ENCODE measurements around the gene TGM1.

The TGM1 gene

DNA sequence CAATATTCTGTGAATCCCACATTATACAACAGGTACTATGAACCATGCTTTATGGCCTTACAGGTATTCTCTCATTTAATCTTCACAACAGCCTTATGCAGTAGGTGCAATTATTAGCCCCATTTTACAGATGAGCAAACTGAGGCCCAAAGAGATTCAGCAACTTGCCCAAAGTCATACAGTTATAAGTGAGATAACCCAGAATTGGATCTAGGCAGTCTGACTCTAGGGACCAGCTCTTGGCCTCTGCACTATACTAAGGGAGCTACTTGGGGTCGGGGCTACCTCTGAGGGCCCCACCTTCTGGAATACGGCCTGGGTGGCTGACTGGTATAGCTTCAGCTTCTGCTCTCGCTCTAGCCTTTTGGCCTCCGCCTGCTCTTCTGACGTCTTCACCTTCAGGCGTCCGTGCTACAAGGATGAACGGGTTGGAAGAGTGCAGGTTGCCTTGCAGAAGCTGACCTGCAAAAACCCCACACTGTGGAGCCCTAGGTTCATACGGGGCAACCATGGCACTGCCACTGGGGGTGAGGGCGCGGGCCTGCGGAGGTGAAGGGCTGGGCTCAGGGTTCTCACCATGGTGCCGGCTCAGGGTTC, 7.7 kb upstream of the TGM1 start:
- no peak for DNase-seq

DNA sequence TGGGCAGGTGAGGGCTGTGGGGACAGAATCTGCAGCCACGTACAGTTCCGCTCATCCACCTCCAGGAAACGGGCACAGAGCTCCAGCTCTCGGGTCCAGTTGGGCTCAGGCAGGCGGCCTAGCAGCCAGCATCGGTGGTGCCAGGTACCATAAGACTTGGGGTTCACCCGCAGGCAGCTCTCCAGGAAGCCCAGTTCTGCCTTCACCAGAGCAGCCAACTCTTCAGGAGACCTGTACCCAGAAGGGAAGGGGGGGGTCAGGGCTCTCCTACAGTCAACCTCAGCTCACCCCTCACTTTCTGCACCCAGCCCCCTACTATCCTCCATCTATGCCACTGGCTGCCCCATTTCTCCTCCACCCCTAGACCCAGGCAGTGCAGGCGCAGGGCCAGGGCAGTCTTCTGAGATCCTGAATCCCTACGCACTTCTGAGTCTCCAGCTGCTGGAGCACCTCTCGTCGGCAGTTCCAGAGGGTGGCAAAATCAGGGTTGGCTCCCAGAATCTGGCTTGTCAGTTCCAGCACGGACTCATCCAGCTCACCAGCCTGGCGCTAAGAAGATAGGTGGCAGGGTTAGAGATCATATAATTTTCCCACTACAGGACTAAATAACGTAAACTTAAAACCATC, 7.0 kb upstream of the TGM1 start:
- no peak for DNase-seq

DNA sequence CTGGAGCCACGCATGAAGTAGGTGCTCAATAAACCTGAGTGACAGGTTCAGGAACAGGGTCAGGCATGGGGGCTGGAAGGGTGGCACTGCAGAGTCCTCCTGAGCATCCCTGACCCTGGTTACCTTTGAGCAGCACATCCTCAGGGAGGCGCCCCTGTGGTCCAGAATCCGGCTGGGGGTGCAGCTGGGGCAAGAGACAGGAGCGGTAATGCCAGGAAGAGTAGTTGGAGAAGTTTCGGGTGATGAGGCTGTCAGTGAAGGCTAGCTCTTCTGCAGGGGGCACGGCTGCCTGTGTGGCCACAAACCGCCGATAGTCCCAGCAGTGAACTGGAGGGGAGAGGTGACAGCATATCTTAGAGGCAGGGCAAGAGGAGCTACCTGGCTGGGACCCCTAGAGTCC, 6.4 kb upstream of the TGM1 start:
- DNase-seq: no peak

DNA sequence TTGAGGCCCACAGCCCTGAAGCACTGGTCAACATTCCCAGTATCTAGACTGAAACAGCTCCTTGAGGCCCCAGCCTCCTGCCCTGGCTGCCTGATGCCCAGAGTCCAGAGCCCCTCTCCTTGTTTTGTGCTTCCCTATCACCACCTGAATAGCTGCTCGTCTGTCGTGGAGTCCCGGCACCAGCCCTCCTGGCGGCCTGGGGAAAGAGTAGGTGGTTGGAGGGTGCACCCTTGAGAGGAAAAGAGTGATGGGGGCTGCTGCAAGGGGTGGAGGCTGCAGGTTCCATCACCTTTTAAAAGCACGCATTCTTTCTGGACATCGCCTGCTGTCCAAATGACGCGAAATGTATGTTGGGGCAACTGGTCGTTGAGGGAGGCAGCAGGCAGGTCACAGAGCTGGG, 5.2 kb upstream of the TGM1 start:
- no peak for DNase-seq

DNA sequence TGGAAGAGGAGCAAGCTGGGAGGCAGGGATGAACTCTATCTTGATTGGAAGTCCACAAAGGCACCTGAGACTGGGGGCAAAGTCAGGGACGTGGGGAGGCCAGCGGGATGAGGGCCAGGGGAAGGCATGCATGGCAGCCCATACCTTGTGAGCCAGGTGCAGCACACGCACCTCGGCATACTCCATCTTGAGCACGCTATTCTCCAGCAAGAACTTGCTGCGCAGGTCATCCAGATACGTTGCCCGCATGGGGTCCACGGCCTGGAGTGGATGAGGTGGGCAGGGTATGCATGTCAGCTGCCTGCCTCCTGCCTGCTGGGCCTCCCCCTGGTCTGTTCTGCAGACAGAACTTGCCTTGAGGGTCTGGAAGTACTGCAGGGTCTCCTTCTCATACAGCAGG, 4.5 kb upstream of the TGM1 start:
- no peak for DNase-seq

DNA sequence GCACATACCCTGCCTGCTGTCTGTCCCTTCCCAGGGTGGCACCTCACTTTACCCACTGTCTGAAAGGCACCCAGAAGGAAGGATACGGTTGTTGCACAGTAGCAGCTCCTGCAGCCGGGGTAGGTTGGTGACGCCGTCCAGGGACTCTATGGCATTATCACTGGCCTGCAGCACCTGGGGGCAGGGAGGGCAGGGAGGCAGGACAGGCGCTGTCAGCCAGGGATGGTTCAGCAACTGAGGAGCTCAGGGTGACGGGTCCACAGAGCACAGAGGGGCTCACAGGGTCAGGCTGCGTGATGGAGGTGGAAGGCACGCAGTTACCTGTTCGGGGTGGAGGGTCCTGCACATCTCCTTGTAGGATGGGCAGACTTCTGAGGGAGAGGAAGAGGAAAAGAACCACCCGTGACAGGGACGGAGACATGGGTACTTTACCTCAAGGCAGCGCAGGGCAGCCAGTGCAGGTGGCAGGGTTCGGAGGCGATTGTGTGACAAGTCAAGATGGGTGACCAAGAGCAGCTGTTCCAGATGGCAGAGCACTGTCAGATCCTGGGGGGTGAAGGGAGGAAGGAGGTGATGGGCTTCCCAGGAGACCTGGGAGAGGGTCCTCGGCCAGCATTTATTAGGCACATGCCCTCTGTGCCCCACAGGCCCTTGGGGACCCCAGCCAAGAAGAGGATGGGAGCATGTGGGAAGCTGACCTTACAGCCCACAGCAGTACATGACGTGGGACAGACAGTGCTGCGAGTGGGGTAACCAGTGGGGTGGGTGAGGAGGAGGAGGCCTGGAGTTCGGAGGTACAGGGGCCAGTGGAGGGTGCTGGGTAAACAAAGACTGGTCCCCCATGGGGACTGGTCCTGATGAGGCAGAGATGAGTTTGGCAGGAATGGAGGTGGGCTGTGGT, 3.6 kb upstream of the TGM1 start:
- DNase-seq: no peak

DNA sequence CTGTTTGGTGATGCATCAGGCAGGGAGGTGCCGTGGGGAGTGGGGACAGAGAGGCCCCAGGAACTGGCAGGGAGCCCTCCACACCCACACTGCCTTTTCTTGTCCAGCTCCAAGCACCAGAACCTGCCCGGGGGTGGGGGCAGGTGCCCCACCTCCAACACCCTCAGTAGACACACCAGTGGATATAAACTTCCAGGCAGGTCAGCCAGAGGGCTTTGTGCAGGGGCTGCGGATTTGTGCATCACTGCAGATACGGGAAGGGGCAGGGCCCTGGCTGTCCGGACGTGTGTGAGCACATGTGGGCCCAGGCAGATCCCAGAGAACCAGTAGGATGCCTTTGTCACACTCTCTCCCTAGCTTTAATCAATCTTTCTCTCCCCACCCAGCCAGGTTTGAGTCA, 1.3 kb upstream of the TGM1 start:
- no peak for DNase-seq

DNA sequence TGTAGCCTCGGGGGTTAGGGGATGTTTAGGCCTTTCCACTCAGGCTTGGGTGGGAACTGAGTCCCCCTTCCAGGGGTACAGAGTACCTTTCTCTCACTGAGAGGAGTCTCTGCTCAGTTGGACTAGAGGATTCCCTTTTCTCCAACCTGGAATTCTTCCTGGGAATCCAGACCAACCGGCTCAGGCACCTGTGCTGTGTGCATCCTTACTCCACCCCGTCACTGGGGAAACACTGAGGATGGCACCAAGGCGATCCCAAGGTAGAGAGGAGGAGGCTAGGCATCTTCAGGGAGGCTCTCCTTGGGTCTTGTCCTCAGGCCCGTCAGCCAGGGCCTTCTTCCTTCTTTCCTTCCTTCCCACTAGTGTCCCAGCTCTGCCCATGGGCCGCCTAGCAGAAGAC, 871 bp upstream of the TGM1 start:
- no peak for DNase-seq

DNA sequence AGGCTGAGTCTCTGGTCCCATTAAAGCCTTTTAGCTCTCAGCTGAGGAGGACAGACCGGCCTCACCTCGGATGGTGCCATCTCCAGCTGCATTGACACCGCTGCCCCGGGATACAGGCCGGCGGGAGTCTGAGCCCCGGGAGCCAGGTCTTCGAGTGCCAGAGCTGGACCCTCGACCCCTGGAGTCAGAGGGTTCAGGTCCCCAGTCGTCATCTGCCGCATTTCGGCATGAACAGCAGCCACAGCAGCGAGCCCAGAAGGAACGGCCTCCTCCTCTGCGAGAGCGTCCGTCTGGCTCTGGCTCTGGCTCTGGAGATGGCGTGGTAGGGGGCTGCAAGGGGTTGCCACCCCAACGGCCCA, 1.0 kb downstream of the TGM1 start:
- no peak for DNase-seq

DNA sequence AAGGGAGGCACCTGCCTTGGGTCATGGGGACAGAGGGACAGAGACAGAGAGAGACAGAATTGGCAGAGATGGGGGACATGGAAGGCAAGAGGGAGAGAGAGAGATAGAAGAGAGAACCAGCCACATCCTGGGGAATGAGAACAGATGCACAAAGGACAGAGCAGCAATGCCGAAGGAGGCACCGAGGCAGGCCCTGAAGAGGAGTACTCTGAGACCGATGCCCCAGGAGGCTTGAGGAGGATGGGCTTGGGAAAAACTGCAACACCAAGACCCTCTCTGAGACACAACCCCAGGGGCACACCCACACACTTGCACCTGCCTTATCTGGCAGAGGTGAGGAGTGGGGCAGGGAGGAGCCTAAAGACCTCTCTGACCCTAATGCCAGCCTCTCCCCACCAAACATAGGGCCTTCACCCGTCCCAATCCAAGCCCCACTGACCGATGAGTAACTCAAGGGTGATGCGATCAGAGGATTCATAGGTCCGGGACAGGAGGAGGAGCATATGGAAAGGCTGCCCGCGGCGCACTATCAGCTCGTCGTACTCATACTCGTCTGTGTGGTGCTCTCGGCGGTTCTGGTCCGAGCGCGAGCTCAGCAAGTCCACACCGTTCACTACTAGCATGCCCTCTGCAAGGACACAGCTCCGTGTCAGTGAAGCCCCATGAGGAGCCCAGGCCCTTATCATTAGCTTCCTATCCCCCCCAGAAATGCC, 1.6 kb downstream of the TGM1 start:
- no peak for DNase-seq

DNA sequence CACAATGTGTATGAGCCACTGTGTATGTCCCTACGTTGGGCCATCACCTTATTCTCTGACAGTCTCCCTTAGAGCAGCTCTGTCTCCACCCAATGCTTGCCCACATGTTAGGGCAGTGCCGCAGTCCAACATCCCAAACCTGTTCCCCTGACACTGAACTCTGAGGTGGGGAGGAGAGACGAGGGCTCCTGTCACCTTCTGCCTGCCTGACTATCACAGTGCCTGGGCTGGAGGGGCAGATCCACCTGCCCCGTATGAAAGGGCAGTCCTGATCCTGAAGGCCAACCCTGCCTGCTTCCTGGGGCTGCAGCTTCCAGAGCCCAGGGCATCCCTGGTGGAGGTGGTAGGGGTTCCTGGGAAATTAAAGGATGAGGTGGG, 2.2 kb downstream of the TGM1 start:
- no peak for DNase-seq

DNA sequence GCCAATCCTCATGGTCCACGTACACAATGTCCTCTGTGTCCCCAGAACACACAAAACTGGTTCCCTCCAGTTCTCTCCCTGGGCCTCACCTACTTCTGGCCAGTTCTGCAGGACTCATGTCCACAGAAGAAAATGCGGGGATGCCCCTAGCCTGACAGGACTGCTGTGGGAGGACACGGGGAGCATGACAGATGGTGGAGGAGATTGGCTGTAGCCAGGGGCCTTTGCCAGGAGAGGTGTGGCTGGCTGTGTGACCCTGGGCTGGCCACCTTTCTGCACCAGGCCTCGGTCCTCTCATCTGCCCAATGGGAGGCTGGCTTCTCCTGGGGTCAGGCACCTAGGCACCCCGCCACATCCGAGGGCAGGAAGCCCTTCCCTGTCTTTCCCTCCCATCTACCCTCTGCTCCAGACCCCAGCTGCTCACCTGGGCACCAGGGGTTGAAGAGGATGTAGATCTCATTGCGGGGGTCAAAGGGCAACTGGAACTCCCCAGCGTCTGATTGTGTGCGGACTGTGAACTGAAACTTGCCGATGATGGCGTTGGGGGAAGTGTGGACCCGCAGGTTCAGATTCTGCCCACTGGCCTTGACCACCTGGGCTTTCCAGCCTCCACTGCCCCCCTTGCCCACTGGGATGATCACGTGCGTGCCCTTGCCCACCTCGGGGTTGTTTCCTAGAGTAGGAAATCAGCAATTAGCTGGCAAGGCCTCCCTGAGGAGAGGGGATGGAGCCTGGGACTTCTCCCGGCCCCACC, 2.8 kb downstream of the TGM1 start:
- DNase-seq: no peak

DNA sequence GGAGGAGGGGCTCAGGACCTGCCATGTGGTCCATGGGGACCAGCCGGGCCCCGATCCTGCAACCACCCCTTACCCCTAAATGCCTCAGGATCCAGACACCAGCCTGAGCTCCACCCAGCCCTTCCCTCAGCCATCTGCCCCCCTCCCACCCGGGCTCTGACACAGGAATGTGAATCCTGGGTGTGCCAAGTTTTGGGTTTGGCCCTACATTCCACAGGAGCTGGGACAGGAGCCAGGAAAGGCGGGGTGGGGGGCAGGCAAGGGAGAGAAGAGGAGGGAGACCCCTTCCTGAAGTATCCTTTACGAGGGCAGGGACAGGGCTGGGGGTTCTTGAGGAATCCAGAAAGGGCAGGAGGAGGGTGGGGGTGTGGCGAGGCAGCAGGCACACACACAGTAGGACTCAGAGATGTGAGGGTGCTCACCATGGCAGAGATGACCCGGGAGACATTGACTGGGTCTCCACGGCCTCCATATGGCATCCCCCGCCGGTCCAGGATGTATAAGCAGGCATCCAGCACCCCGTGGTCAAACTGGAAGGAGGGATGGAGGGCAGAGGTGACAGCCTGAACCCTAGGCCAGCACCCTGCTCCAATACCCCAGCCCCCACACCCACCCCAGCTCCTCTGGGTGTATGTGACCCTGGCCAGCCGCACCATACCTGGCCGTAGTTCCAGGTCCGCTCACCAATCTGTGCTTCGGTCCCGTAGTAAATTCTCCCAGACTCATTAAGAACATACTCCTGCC, 3.5 kb downstream of the TGM1 start:
- DNase-seq: no peak

DNA sequence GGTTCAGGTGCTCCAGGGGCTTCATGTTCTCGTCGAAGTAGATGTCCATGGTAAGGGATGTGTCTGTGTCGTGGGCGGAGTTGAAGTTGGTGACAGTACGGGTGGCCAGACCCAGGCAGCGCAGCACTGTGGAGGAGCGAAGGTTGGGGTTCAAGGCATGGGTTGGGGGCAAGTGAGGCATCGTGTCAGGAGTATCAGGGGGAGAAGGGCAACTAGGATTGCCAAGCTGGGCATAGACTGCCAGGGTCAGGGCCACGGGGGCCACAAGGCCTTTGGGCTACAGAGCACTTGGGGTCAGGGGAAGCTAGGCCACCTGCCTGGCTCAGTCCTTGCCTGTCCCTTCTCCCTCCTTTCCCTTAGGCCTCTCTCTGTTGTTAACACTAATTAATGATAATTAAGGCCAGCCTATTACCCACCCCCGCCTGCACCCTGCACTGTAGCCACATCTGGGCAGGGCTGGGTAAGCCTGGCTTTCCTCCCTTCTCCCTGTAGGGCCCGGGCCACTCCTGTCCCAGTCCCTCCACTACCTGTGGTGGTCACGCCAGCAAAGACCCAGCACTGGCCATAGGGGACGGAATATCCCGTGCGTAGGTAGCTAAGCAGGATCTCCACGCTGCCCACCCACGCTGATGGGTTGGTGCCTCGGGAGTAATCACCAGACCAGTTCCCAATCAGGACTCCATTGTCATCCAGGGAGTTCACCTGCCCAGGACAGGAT, 4.3 kb downstream of the TGM1 start:
- no peak for DNase-seq

DNA sequence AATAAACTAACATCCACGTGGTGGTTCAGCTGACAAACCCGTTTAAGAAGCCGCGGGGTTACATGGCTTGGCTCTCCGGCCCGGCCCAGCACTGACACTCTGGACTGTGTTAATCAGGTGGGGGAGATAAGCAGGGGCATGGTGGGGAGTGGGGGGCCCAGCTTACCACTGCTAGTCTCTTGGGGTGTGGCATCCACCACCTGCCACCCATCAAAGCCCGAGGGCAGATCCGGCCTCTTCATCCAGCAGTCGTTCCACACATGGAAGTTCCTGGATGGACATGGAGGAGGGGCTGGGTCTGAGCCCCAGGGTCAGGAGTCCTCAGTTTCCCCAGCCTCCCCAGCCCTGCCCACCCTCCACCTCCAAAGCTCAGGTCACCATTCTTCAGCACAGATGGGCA, 4.9 kb downstream of the TGM1 start:
- no peak for DNase-seq

DNA sequence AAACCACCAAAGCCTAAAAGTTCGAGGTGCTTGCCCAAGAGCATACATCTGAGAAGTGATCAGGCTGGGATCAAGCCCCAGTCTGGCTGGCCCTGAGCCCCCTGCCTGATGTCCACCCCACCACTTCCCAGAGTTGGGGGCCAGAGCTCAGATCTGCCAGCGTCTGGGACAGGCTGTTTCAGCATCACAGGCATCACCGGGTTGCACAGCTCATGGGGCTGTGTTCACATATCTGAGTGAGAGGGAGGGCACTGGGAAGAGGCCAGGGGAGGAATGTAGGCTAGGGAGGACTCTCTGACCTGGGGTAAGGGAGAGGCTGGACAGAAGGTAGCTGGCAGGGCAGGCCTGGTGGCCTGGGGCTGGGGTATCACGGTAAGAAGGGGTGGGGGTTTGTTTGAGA, 6.0 kb downstream of the TGM1 start:
- DNase-seq: no peak

DNA sequence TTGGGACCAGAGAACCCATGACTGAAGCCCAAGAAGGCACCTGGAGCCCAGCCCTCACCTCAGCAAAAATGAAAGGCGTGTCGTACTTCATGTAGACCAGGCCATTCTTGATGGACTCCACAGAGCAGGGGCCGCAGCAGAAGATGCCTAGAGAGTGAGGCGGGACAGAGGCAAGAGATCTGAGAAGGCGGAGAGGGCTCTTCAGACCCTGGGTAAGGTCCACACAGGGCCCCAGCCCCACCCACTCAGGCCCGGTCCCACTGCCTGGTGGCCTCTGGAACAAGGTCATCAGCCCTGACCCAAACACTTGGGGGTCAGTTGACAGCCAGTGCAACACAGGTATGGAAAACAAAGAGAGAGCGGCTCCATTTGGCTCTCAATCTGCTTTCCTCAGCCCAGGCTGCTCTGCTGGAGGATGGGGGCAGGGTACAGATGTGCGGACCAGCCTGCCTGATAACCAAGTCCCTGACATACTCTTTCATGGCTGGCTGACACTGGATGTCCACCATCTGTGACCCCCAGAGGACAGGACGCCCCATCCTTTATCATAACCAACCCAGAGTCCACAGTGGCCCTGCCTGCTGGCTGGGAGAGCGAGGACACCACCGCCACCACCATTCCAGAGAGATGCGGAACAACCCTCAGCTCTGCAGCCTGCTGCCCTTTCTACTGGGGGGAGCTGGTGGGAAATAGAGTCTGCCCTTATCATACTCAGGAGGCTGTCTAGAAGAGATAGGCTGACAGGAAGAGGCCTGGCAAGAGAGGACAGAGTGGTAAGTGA, 6.9 kb downstream of the TGM1 start:
- no peak for DNase-seq

DNA sequence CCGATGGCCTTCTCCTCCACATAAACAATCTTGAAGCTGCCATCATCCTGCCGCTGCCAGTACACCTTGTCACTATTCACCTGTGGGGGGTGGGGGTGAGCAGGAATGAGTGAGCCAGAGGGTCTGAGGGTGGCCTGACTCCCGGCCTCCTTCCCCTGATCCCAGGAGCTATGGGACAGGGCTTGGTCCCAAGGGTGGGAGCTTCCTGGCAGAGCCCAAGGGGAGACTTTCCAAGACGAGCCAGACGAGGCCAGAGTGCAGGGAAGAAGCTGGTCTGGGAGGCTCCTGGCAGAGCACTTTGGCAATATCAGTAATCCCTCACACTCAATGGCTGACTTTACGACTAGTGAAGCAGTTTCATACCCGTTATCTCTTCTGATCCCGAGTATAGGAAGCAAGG, 7.5 kb downstream of the TGM1 start:
- no peak for DNase-seq

DNA sequence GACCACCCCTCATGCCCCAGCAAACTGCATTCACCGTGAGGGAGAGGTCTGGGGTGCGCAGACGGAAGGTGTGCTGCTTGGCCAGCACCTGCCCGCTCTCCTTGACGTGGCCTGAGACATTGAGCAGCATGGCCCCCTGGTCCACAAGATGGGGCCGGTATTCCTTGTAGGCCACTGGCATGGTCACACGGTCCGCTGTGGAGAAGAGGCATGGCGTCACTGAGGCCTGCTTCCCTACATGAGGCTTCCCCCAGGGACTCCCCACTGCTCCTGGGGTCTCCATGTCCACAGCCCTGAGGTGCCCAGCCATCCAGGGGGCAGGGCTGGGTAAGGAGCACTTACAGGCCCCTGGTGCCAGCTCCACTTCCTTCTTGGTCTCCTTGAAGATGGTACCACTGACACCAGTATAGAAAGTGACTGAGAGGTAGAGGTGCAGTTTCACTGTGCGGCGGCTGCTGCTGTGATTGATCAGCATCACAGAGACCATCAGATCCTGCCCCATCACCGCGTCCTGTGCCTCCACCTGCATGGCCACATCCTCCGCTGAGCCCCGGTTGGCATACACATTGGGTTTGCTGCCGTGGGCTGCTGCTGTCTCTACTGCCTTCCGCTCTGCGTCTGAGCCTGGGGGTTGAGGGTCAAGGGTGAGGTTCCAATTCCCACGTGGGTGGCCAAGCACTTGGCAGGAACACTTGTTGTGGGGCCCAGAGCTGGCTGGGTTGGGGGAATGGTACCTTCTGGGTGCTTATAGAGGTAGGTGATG, 8.2 kb downstream of the TGM1 start:
- no peak for DNase-seq

DNA sequence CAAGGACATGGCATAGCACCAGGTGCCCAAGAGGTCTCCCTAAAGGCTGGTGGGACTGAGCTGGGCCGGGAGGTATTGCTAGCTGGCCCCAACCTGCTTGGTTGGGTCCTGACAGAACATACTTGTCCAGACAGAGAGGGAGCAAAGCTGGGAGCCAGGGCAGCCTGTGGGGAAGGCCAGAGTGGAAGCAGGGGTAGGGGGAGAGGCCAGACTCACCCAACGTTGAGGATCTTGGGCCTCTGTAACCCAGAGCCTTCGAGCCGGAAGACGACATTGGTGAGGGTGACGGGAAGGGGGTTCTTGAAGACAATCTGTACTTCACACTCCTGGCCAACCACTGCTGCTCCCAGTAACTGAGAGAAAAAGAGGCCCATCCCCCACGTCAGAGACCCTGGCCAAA, 9.0 kb downstream of the TGM1 start:
- no peak for DNase-seq
